B cell (primary cell): Measurements from ENCODE around the gene LSM3.

Source experiments
- EZH2 ChIP-seq: IDR thresholded peaks from 2 replicates; pipeline ENCODE4 v1.6.1; 2012; ENCODE audit warnings: borderline replicate concordance, low read depth, mild to moderate bottlenecking, moderate library complexity, low read length; ENCODE audit not compliant: insufficient read depth, poor library complexity, severe bottlenecking
- TF ChIP-seq, protein P1 (sequence below): fragments of 200-600 bp; IDR thresholded peaks from one replicate; pipeline ENCODE4 v1.8.0; 2022; ENCODE audit warnings: antibody characterized with exemption, mild to moderate bottlenecking

DNA sequence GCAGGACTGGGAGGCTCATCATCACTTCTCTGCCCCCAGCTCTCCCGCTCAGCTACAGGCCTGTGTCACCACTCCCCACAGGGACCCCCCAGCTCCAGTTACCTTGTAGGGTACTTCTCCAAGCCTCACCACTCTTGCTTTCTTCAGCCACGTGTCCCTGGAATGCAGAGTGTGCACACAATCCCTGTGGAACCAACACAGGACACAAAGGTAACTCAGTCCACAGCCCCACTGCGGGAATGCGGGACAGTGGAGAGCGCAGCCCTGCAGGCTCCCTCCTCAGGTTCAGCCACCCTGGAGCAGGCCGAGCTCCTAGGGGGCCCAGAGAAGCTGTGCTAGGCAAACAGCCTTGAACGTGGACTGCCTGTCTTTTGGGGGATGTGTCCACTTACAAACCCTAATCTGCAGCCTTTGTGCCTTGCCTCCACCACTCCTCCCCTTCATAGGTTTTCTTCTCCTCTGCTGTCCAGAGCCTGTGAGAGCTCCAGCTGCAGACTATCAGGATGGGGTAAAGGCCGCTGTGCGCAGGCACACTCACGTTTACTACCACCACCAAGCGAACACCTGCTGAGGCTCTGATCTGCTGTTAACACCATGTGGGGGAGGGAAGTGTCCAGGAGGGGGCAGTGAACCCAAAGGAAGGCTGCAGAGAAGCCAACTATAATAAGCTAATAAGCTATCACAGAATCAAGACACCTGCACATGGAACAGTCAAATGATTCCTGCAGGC is 26.2 kb upstream of the LSM3 start:
- TF ChIP-seq, protein P1, sequence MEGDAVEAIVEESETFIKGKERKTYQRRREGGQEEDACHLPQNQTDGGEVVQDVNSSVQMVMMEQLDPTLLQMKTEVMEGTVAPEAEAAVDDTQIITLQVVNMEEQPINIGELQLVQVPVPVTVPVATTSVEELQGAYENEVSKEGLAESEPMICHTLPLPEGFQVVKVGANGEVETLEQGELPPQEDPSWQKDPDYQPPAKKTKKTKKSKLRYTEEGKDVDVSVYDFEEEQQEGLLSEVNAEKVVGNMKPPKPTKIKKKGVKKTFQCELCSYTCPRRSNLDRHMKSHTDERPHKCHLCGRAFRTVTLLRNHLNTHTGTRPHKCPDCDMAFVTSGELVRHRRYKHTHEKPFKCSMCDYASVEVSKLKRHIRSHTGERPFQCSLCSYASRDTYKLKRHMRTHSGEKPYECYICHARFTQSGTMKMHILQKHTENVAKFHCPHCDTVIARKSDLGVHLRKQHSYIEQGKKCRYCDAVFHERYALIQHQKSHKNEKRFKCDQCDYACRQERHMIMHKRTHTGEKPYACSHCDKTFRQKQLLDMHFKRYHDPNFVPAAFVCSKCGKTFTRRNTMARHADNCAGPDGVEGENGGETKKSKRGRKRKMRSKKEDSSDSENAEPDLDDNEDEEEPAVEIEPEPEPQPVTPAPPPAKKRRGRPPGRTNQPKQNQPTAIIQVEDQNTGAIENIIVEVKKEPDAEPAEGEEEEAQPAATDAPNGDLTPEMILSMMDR = peak; percentile 14
- no peak for TF ChIP-seq EZH2
